Activated CD4-positive, alpha-beta memory T cell treated with anti-CD3 and anti-CD28 coated beads, Interleukin-2, amount 10 ng/mL, durations not matched to agents 7 days and 5 days (primary cell): Measurements from ENCODE around the gene LMAN2. TPM values are rescaled to one million over a fixed set of nuclear protein-coding genes. Genes with fewer than 3 reads are reported as not detected.
"Not testable (repeated sequence)": the region's sequence is repeated elsewhere in the genome, so short reads cannot be mapped to it uniquely, and the experiment has no call there.

Experiments
- CTCF ChIA-PET: fragments of 350-600 bp; sonication (Branson Sonifier 250); formaldehyde crosslinking; loops from one replicate; lab custom pipeline; 2021; ENCODE audit warnings: antibody characterized with exemption, inconsistent platforms; lab: Charles Lee
- POLR2A ChIA-PET: fragments of 350-600 bp; sonication (Branson Sonifier 250); formaldehyde crosslinking; loops from one replicate; lab custom pipeline; 2021; ENCODE audit warnings: antibody characterized with exemption; lab: Charles Lee
- DNase-seq: peaks from one replicate; pipeline ENCODE4 v3.0.0-alpha.2; 2020
- H3K27ac Mint-ChIP-seq: one replicate; pipeline ENCODE4 v1.8.0; 2021; ENCODE audit warnings: mild to moderate bottlenecking, mixed read lengths
- H3K27me3 Mint-ChIP-seq: one replicate; pipeline ENCODE4 v1.8.0; 2021; ENCODE audit warnings: mixed read lengths
- H3K36me3 Mint-ChIP-seq: one replicate; pipeline ENCODE4 v1.8.0; 2021; ENCODE audit warnings: low read depth, mixed read lengths
- H3K4me1 Mint-ChIP-seq: one replicate; pipeline ENCODE4 v1.8.0; 2021; ENCODE audit warnings: mixed read lengths
- H3K4me3 Mint-ChIP-seq: one replicate; pipeline ENCODE4 v1.8.0; 2021; ENCODE audit warnings: mild to moderate bottlenecking, mixed read lengths
- H3K9me3 Mint-ChIP-seq: one replicate; pipeline ENCODE4 v1.8.0; 2021; ENCODE audit warnings: mixed read lengths
- total RNA-seq, 2 experiments: library from RNA; stranded (reverse); gene quantifications; one replicate each; pipeline ENCODE4 v1.2.3, GENCODE V29; 2021

Gene LMAN2
- total RNA-seq, 2 experiments from 2014 or later: 145 to 149 TPM

- no peak for DNase-seq
- peaks cover 16% of the 10 kb centered on the region for H3K36me3 Mint-ChIP-seq
These were observed 26.6 kb upstream of the LMAN2 start for GRCh38 chr5:177377851-177378776.

GRCh38 chr5:177376107-177376506, 24.6 kb upstream of the LMAN2 start:
- ChIA-PET POLR2A (interaction anchor here (0.7 to 1.0 kb wide), 3 partner anchors 13 to 55 kb away, joined by 3 to 5 read pairs (median 3); no protein-coding TSS in a partner anchor), CTCF (interaction anchor here (0.7 kb wide), 1 partner anchor 26 kb away, joined by 5 read pairs; no protein-coding TSS in a partner anchor)
- Mint-ChIP-seq H3K36me3 (peaks cover 35% of the 10 kb centered on the region), H3K27me3 (no peaks in the 10 kb centered on the region), H3K4me3 (no peak overlapping the region), H3K9me3 (no peaks in the 10 kb centered on the region), H3K27ac (no peak overlapping the region), H3K4me1 (peaks cover 54% of the 10 kb centered on the region)
- no peak for DNase-seq

More at GRCh38 chr5:177377851-177378776, 26.6 kb upstream of the LMAN2 start:
- Mint-ChIP-seq H3K4me3 (no peak overlapping the region), H3K27ac (no peak overlapping the region), H3K27me3 (peaks cover 4% of the 10 kb centered on the region), H3K4me1 (peaks cover 43% of the 10 kb centered on the region), H3K9me3 (no peaks in the 10 kb centered on the region)
- ChIA-PET CTCF (interaction anchor here (0.6 to 3.3 kb wide), 5 partner anchors 9 to 84 kb away, joined by 3 to 27 read pairs (median 15); no protein-coding TSS in a partner anchor), POLR2A (interaction anchor here (0.7 to 3.2 kb wide), 10 partner anchors 9 to 107 kb away, joined by 3 to 27 read pairs (median 4); partner anchors contain the start of genes LMAN2 and RGS14)

- Mint-ChIP-seq H3K36me3 (peaks cover 35% of the 10 kb centered on the region), H3K4me1 (peaks cover 56% of the 10 kb centered on the region)
- ChIA-PET CTCF (interaction anchor here (1.0 to 7.2 kb wide), 2 partner anchors 14 to 27 kb away, joined by 3 to 94 read pairs; no protein-coding TSS in a partner anchor), POLR2A (interaction anchor here (1.0 kb wide), 1 partner anchor 14 kb away, joined by 5 read pairs; no protein-coding TSS in a partner anchor)
- not testable (repeated sequence) for H3K27me3 Mint-ChIP-seq, H3K27ac Mint-ChIP-seq, H3K4me3 Mint-ChIP-seq, DNase-seq, H3K9me3 Mint-ChIP-seq
These were observed 24.0 kb upstream of the LMAN2 start for GRCh38 chr5:177375516-177375915.

DNA sequence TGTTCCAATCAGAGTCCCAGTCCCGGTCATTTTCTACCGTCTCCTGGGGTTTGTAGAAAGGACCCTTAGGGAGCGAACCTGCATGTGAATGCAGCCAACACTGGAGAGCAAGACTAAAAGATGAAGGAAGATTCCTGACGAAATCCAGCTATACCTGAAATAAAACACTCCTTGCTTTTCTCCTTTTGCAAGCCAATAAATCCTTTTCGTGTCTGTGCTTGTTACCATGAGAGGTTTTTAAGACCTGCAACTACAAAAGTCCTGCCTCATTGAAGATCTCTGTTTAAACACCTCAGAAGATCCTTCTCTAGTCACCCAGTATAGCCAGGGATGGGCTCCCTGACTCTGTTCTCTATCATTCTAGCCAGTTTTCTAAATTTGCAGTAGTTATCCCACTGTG, 22.7 kb upstream of the LMAN2 start:
- no peaks in the 10 kb centered on the region for H3K9me3 Mint-ChIP-seq
- peaks cover 59% of the 10 kb centered on the region for H3K4me1 Mint-ChIP-seq
- H3K27me3 Mint-ChIP-seq: no peaks in the 10 kb centered on the region
- peak overlapping the region; percentile 13 for H3K4me3 Mint-ChIP-seq
- peak overlapping the region; percentile 45 for H3K27ac Mint-ChIP-seq
- H3K36me3 Mint-ChIP-seq: peaks cover 44% of the 10 kb centered on the region
- ChIA-PET CTCF (interaction anchor here (6.3 to 7.2 kb wide), 2 partner anchors 14 to 15 kb away, joined by 47 to 94 read pairs; partner anchors contain the start of gene RGS14), POLR2A (interaction anchor here (1.5 to 7.2 kb wide), 3 partner anchors 15 to 71 kb away, joined by 4 to 62 read pairs (median 9); partner anchors contain the start of gene RGS14)
- DNase-seq: no peak

DNA sequence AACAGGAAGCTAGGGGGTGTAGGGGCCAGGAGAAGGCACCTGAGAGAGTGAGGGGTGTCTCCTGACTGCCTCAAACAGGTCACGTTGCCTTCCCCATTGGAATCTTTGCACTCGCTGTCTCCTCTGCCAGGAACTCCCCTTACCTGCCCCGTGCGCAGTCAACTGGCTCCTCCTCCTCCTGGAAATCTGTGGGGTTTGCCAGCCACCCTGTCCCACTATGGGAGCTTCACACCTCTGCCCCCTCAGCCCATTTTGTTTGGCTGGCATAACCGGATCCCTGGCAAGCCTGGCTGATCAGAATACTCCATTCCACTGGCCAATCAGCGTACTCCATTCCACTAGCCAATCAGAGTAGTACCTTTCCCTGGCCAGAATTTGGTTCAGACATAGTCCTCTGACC, 22.3 kb upstream of the LMAN2 start:
- Mint-ChIP-seq H3K9me3 (no peaks in the 10 kb centered on the region), H3K27me3 (no peaks in the 10 kb centered on the region), H3K4me3 (peak overlapping the region; percentile 13), H3K36me3 (peaks cover 48% of the 10 kb centered on the region), H3K27ac (peak overlapping the region; percentile 92), H3K4me1 (peaks cover 59% of the 10 kb centered on the region)
- ChIA-PET CTCF (interaction anchor here (1.4 to 7.2 kb wide), 4 partner anchors 13 to 82 kb away, joined by 3 to 94 read pairs (median 28); partner anchors contain the start of gene RGS14), POLR2A (interaction anchor here (1.1 to 7.2 kb wide), 7 partner anchors 9 to 72 kb away, joined by 3 to 62 read pairs (median 5); partner anchors contain the start of genes LMAN2, RGS14 and SLC34A1)
- DNase-seq: no peak

GRCh38 chr5:177372910-177373309, 21.4 kb upstream of the LMAN2 start:
- H3K27ac Mint-ChIP-seq: peak overlapping the region; percentile 92
- H3K4me1 Mint-ChIP-seq: peaks cover 66% of the 10 kb centered on the region

GRCh38 chr5:177372034-177372896, 20.8 kb upstream of the LMAN2 start:
- CTCF ChIA-PET: interaction anchor here (0.5 to 7.2 kb wide), 14 partner anchors 7 to 261 kb away, joined by 3 to 94 read pairs (median 4); partner anchors contain the start of genes LMAN2 and RGS14
- POLR2A ChIA-PET: interaction anchor here (0.8 to 7.2 kb wide), 17 partner anchors 12 to 127 kb away, joined by 3 to 62 read pairs (median 5); partner anchors contain the start of genes GRK6, LMAN2, PRELID1 and RAB24
- Mint-ChIP-seq H3K27me3 (no peaks in the 10 kb centered on the region), H3K4me1 (peaks cover 66% of the 10 kb centered on the region), H3K36me3 (peaks cover 59% of the 10 kb centered on the region), H3K27ac (peak overlapping the region; percentile 92), H3K9me3 (no peaks in the 10 kb centered on the region), H3K4me3 (peak overlapping the region; percentile 76)
- peak; percentile 61 for DNase-seq

More at GRCh38 chr5:177372910-177373309, 21.4 kb upstream of the LMAN2 start:
- Mint-ChIP-seq H3K9me3 (no peaks in the 10 kb centered on the region), H3K4me3 (peak overlapping the region; percentile 76), H3K27me3 (no peaks in the 10 kb centered on the region), H3K36me3 (peaks cover 56% of the 10 kb centered on the region)
- no peak for DNase-seq
- CTCF ChIA-PET: interaction anchor here (0.5 to 7.2 kb wide), 12 partner anchors 9 to 262 kb away, joined by 3 to 94 read pairs (median 4); partner anchors contain the start of genes LMAN2 and RGS14
- POLR2A ChIA-PET: interaction anchor here (1.1 to 7.2 kb wide), 14 partner anchors 9 to 126 kb away, joined by 3 to 62 read pairs (median 4); partner anchors contain the start of genes GRK6, LMAN2, RGS14 and SLC34A1

GRCh38 chr5:177371120-177372033, 19.9 kb upstream of the LMAN2 start:
- Mint-ChIP-seq H3K4me3 (peak overlapping the region; percentile 76), H3K27ac (peak overlapping the region; percentile 92), H3K36me3 (peaks cover 65% of the 10 kb centered on the region), H3K4me1 (peaks cover 68% of the 10 kb centered on the region), H3K9me3 (no peaks in the 10 kb centered on the region), H3K27me3 (no peaks in the 10 kb centered on the region)
- ChIA-PET POLR2A (interaction anchor here (0.9 to 7.2 kb wide), 14 partner anchors 8 to 100 kb away, joined by 3 to 62 read pairs (median 6); partner anchors contain the start of genes GRK6, LMAN2 and RGS14), CTCF (interaction anchor here (0.8 to 7.2 kb wide), 10 partner anchors 8 to 84 kb away, joined by 3 to 94 read pairs (median 4); partner anchors contain the start of gene RGS14)
- no peak for DNase-seq

- POLR2A ChIA-PET: interaction anchor here (0.6 to 7.2 kb wide), 12 partner anchors 9 to 85 kb away, joined by 3 to 62 read pairs (median 5); partner anchors contain the start of genes LMAN2, MXD3 and RGS14
- CTCF ChIA-PET: interaction anchor here (1.2 to 7.2 kb wide), 6 partner anchors 8 to 85 kb away, joined by 3 to 94 read pairs (median 16); partner anchors contain the start of gene RGS14
- H3K9me3 Mint-ChIP-seq: no peaks in the 10 kb centered on the region
These were observed 19.1 kb upstream of the LMAN2 start for GRCh38 chr5:177370488-177371119.

More at GRCh38 chr5:177370488-177371119, 19.1 kb upstream of the LMAN2 start:
- Mint-ChIP-seq H3K36me3 (peaks cover 71% of the 10 kb centered on the region), H3K4me1 (peaks cover 70% of the 10 kb centered on the region), H3K27me3 (no peaks in the 10 kb centered on the region), H3K4me3 (peak overlapping the region; percentile 72), H3K27ac (peak overlapping the region; percentile 56)
- DNase-seq: peak; percentile 79
